ENCODE measurements around the gene MAML2. TPM values are rescaled to one million over a fixed set of nuclear protein-coding genes. Genes with fewer than 3 reads are reported as not detected.

Gene MAML2
- total RNA-seq, 2 experiments from 2014 or later, result 0.15 to 1.0 TPM

DNA sequence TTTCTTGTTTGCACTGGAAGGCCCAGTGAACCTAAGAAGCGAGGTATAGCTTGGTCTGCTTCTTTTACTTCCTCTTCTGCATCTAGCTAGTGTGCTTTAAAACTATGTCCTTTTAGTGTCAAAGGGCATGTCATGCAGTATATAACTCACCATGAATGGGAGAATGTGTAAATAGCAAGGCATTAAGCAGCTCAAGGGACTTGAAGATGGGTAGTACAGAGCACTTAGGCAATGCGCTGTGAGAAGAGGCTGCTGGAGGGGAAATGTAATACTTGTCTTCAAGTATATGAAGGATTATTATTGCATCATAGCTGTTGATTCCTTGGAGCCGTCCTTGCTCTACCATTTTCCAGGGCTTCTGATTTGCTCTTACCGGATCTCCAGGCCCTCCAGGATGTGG is 7.6 kb downstream of the MAML2 start:
- BruUV-seq (replicated peaks), result no TSS peak
- TF ChIP-seq EZH2phosphoT487 (IDR thresholded peaks at IDR 0.05; ENCODE audit: borderline replicate concordance, low read depth, low read length), result no peak
- TF ChIP-seq, protein P1, sequence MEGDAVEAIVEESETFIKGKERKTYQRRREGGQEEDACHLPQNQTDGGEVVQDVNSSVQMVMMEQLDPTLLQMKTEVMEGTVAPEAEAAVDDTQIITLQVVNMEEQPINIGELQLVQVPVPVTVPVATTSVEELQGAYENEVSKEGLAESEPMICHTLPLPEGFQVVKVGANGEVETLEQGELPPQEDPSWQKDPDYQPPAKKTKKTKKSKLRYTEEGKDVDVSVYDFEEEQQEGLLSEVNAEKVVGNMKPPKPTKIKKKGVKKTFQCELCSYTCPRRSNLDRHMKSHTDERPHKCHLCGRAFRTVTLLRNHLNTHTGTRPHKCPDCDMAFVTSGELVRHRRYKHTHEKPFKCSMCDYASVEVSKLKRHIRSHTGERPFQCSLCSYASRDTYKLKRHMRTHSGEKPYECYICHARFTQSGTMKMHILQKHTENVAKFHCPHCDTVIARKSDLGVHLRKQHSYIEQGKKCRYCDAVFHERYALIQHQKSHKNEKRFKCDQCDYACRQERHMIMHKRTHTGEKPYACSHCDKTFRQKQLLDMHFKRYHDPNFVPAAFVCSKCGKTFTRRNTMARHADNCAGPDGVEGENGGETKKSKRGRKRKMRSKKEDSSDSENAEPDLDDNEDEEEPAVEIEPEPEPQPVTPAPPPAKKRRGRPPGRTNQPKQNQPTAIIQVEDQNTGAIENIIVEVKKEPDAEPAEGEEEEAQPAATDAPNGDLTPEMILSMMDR (conservative IDR thresholded peaks at IDR 0.05; ENCODE audit: low read length), result no peak
- H3K4me2 ChIP-seq (ENCODE audit: low read length), result no peak overlapping the region
- no peaks in the 10 kb centered on the region for H3K79me2 ChIP-seq (ENCODE audit: insufficient read depth, low read depth, low read length)
- POLR2A ChIA-PET, result interaction anchor here (1.0 to 1.6 kb wide), 3 partner anchors 13 to 54 kb away, joined by 3 to 4 read pairs (median 4); partner anchors contain the start of genes CCDC82 and JRKL
- no peak overlapping the region for H3K27ac ChIP-seq (ENCODE audit: low read depth, low read length, poor library complexity, severe bottlenecking)
- intact Hi-C loops (cut with micrococcal nuclease; ENCODE audit: unreplicated experiment), result no loop called here
- H2AFZ ChIP-seq (ENCODE audit: low read length), result no peak overlapping the region
- no peaks in the 10 kb centered on the region for H3K9me3 ChIP-seq (ENCODE audit: low read length)
- no peak overlapping the region for H3K4me3 ChIP-seq (ENCODE audit: low read depth, low read length, poor library complexity, severe bottlenecking)
- DNase-seq (ENCODE audit: low spot score), result no peak
- CTCF ChIA-PET (ENCODE audit: unreplicated experiment), result no interaction called here
- H3K9me2 ChIP-seq (ENCODE audit: insufficient read depth, low read length), result no peaks in the 10 kb centered on the region
- H3K36me3 ChIP-seq (ENCODE audit: insufficient read depth, low read length), result no peaks in the 10 kb centered on the region
- peaks cover 13% of the 10 kb centered on the region for H3K4me1 ChIP-seq (ENCODE audit: insufficient read depth, low read length, poor library complexity, severe bottlenecking)
- no peaks in the 10 kb centered on the region for H4K20me1 ChIP-seq (ENCODE audit: insufficient read depth, low read length)

DNA sequence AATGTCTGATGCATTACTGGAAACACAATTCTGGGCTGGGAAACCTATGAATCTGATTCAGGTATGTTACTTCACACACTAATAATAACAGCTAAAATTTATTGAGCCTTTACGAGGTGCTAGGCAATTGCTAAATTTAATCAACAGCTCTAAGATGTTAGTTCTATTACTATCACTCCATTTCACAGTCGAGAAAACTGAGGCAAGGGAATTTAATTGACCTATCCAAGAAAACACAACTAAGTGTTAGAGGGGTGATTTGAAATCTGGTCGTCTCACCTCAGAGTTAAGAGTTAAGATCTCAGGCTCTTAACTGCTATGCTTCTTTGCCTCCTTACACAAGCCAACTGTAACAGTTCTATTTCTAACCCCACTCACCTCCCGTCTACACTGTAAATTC is 8.8 kb downstream of the MAML2 start:
- Histone ChIP-seq H2AFZ (ENCODE audit: low read length) (no peak overlapping the region), H3K9me2 (ENCODE audit: insufficient read depth, low read length) (no peaks in the 10 kb centered on the region), H4K20me1 (ENCODE audit: insufficient read depth, low read length) (no peaks in the 10 kb centered on the region), H3K4me3 (ENCODE audit: low read depth, low read length, poor library complexity, severe bottlenecking) (no peak overlapping the region), H3K36me3 (ENCODE audit: insufficient read depth, low read length) (no peaks in the 10 kb centered on the region), H3K79me2 (ENCODE audit: insufficient read depth, low read depth, low read length) (no peaks in the 10 kb centered on the region), H3K9me3 (ENCODE audit: low read length) (no peaks in the 10 kb centered on the region), H3K27ac (ENCODE audit: low read depth, low read length, poor library complexity, severe bottlenecking) (no peak overlapping the region), H3K4me2 (ENCODE audit: low read length) (no peak overlapping the region), H3K4me1 (ENCODE audit: insufficient read depth, low read length, poor library complexity, severe bottlenecking) (peaks cover 6% of the 10 kb centered on the region)
- TF ChIP-seq, protein P1 (conservative IDR thresholded peaks at IDR 0.05; ENCODE audit: low read length), result no peak
- TF ChIP-seq EZH2phosphoT487 (IDR thresholded peaks at IDR 0.05; ENCODE audit: borderline replicate concordance, low read depth, low read length), result no peak
- ChIA-PET CTCF (ENCODE audit: unreplicated experiment) (interaction anchor here (0.9 kb wide), 1 partner anchor 9 kb away, joined by 4 read pairs; the partner anchor contains the start of gene MAML2), POLR2A (interaction anchor here (0.7 kb wide), 2 partner anchors 22 to 313 kb away, joined by 3 read pairs; no protein-coding TSS in a partner anchor)
- no TSS peak for BruUV-seq (replicated peaks)
- intact Hi-C loops (cut with micrococcal nuclease; ENCODE audit: unreplicated experiment), result no loop called here
- DNase-seq (ENCODE audit: low spot score), result no peak

DNA sequence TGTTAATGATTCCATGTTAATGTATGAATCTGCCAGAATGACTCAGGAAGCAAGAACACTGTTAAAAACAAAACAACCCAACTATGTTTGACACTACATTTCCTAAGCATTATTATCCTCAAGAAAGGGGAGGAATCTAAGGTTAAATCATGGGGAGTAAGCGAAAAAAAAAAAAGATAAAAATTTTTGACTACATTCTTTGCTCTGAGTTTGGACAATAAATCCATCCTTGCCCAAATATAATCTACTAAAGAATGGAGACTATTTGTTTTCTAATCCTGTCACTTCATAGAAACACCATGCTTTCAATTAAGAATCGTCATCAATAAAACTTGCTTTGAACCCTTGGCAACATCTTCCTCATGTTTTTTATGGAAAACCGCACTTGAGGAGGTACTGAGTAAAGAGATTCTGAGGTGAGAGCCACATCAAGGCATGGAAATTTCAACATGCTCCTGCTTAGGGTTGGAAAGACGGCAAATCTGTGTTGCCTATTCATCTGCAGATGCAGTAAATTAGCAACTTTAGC is 9.7 kb downstream of the MAML2 start:
- intact Hi-C loops (cut with micrococcal nuclease; ENCODE audit: unreplicated experiment), result no loop called here
- Histone ChIP-seq H3K27ac (ENCODE audit: low read depth, low read length, poor library complexity, severe bottlenecking) (no peak overlapping the region), H4K20me1 (ENCODE audit: insufficient read depth, low read length) (no peaks in the 10 kb centered on the region), H3K9me3 (ENCODE audit: low read length) (no peaks in the 10 kb centered on the region), H3K4me3 (ENCODE audit: low read depth, low read length, poor library complexity, severe bottlenecking) (no peak overlapping the region), H3K36me3 (ENCODE audit: insufficient read depth, low read length) (no peaks in the 10 kb centered on the region), H3K4me1 (ENCODE audit: insufficient read depth, low read length, poor library complexity, severe bottlenecking) (no peaks in the 10 kb centered on the region), H3K79me2 (ENCODE audit: insufficient read depth, low read depth, low read length) (no peaks in the 10 kb centered on the region), H3K9me2 (ENCODE audit: insufficient read depth, low read length) (no peaks in the 10 kb centered on the region), H2AFZ (ENCODE audit: low read length) (no peak overlapping the region), H3K4me2 (ENCODE audit: low read length) (no peak overlapping the region)
- BruUV-seq (replicated peaks), result no TSS peak
- CTCF ChIA-PET (ENCODE audit: unreplicated experiment), result no interaction called here
- POLR2A ChIA-PET, result no interaction called here
- DNase-seq (ENCODE audit: low spot score), result no peak
- TF ChIP-seq, protein P1 (conservative IDR thresholded peaks at IDR 0.05; ENCODE audit: low read length), result no peak
- TF ChIP-seq EZH2phosphoT487 (IDR thresholded peaks at IDR 0.05; ENCODE audit: borderline replicate concordance, low read depth, low read length), result no peak
